ENCODE measurements around the gene ATAT1.
"Not testable (repeated sequence)": the region's sequence is repeated elsewhere in the genome, so short reads cannot be mapped to it uniquely, and the experiment has no call there.

The ATAT1 gene

DNA sequence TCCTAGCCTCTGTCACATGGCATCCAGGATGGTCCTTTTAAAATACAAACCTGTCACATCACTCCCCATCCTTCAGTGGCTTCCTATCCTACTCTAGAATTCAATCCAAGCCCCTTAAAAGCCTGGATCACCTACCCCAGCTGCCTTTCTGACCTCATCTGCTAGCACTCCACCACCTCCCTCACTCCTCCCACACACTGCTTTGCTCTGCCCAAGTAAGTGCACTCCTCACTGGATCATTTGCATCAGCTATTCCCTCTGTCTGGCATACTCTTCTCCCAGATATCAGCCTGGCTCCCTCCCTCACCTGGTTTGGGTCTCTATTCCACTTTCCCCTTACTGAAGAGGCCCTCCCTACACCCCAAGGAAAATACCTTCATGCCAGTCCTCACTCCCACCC lies 30.8 kb downstream of the ATAT1 start:
- Histone ChIP-seq H3K4me3 (ENCODE audit: low read depth, low read length) (no peak overlapping the region), H3K36me3 (replicated peaks) (peaks cover 94% of the 10 kb centered on the region), H3K27me3 (replicated peaks) (no peaks in the 10 kb centered on the region), H3K27ac (no peak overlapping the region)
- TF ChIP-seq, protein P1, sequence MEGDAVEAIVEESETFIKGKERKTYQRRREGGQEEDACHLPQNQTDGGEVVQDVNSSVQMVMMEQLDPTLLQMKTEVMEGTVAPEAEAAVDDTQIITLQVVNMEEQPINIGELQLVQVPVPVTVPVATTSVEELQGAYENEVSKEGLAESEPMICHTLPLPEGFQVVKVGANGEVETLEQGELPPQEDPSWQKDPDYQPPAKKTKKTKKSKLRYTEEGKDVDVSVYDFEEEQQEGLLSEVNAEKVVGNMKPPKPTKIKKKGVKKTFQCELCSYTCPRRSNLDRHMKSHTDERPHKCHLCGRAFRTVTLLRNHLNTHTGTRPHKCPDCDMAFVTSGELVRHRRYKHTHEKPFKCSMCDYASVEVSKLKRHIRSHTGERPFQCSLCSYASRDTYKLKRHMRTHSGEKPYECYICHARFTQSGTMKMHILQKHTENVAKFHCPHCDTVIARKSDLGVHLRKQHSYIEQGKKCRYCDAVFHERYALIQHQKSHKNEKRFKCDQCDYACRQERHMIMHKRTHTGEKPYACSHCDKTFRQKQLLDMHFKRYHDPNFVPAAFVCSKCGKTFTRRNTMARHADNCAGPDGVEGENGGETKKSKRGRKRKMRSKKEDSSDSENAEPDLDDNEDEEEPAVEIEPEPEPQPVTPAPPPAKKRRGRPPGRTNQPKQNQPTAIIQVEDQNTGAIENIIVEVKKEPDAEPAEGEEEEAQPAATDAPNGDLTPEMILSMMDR (IDR thresholded peaks at IDR 0.05; ENCODE audit: low read depth, low read length, missing control alignments), result no peak
- in situ Hi-C loops (cut with HindIII; ENCODE audit: low pct_ligation_motif_present, low sequenced_read_pairs), result no loop called here
- no peak for DNase-seq

DNA sequence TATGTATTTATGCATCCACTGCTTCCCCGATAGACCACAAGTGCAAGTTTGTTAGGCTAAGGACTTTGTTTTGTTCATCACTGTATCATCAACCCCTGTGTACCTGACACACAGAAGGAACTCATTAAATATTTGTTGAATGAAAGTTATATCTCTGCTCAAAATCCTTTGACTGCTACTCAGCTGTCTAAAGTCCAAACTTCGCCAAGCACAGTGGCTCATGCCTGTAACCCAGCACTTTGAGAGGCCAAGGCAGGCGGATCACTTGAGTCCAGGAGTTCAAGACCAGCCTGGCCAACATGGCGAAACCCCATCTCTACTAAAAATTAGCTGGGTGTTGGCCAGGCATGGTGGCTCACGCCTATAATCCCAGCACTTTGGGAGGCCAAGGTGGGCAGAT lies 31.2 kb downstream of the ATAT1 start:
- H3K36me3 ChIP-seq (replicated peaks), result peaks cover 94% of the 10 kb centered on the region
- H3K4me3 ChIP-seq (ENCODE audit: low read depth, low read length); in situ Hi-C loops (cut with HindIII; ENCODE audit: low pct_ligation_motif_present, low sequenced_read_pairs); H3K27ac ChIP-seq; H3K27me3 ChIP-seq (replicated peaks); DNase-seq: not testable (repeated sequence)

DNA sequence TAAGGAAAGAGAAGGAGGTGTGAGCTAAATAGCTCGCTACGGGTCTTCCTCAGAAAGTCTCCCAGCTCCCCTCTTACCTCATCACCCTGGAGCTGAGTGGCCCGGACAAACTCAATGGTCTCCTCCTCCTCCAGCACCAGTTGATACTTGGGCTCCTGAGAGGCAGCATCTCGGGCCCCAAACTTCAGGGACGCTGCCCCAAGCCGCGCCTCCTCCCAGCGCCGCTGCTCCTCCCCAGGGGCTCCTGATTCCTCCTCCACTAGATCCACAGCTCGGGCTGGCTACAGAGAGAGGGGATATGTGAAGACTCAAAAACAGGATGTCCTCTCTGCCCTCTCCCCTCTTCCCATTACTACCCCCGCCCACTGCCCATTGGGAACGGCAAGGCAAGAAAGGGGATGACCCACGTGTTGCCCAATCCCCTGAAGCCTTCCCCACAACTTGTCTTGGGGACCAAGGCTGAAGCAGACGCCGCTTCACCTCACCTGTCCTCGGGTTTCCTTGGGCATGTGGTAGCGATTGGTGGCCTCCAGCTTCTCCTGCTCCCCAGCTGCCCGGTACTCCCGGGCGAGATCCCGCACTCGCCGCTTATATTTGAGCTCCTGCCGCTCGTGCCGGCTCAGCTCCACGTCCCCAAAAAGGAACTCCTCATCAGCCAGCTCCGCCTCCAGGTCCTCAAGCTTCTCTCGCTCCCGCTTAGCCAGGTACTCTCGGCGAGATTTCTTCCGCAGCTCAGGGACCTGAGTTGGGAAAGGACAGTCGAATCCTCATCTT lies 38.5 kb downstream of the ATAT1 start:
- no peak for DNase-seq
- in situ Hi-C loops (cut with HindIII; ENCODE audit: low pct_ligation_motif_present, low sequenced_read_pairs), result no loop called here
- Histone ChIP-seq H3K4me3 (ENCODE audit: low read depth, low read length) (no peak overlapping the region), H3K27me3 (replicated peaks) (no peaks in the 10 kb centered on the region), H3K27ac (no peak overlapping the region), H3K36me3 (replicated peaks) (peaks cover 77% of the 10 kb centered on the region)
- TF ChIP-seq, protein P1 (IDR thresholded peaks at IDR 0.05; ENCODE audit: low read depth, low read length, missing control alignments), result no peak

DNA sequence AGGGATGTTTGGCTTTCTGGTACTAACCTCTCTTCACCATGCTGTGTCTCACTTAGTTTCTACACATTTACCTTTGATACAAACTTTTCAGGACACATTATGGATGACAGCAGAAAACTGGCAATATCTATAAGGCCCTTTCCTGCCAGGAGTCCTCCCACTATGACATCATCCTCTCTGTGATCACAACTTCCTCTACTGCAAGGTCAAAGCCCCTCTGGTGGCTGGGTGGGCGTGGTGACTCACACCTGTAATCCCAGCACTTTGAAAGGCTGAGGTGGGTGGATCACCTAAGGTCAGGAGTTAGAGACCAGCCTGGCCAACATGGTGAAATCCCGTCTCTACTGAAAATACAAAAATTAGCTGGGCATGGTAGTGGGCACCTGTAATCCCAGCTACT lies 39.6 kb downstream of the ATAT1 start:
- H3K27me3 ChIP-seq (replicated peaks); DNase-seq; H3K4me3 ChIP-seq (ENCODE audit: low read depth, low read length); H3K27ac ChIP-seq; in situ Hi-C loops (cut with HindIII; ENCODE audit: low pct_ligation_motif_present, low sequenced_read_pairs): not testable (repeated sequence)
- peaks cover 73% of the 10 kb centered on the region for H3K36me3 ChIP-seq (replicated peaks)

DNA sequence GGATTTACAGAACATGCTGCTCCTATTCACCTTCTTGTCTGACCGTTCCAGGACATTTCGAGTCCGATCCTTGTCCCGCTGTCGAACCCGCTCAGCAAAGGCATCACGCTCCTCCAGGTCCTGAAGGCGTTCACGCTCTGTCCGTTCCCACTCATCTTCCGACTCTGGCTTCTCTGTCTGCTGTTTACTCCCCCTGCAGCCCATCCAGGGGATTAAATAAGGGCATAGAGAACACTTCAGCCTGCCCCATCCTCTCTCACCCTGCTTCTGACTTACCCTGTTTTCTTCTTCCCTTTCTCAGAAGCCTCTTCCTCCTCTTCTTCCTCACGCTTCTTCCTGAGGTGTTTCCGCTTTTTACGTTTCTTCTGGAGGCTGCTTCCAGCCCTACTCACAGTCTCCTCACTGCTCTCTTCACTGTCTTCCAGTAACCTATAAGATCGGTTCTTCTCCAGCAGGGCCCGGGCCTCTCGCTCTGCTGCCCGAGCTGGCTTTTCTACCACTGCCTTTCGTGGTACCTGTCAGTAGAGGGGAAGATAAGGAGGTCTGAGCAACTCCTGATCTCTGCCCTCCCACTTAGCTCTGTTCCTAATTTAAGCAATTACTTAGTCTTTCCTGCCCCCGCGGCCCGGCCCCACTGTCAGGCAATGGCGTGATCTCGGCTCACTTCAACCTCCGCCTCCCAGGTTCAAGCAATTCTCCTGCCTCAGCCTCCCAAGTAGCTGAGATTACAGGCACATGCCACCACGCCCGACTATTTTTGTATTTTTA lies 44.3 kb downstream of the ATAT1 start:
- DNase-seq, result no peak
- TF ChIP-seq, protein P1 (IDR thresholded peaks at IDR 0.05; ENCODE audit: low read depth, low read length, missing control alignments), result peak; percentile 58
- in situ Hi-C loops (cut with HindIII; ENCODE audit: low pct_ligation_motif_present, low sequenced_read_pairs), result no loop called here
- H3K4me3 ChIP-seq (ENCODE audit: low read depth, low read length), result no peak overlapping the region
- H3K36me3 ChIP-seq (replicated peaks), result peaks cover 34% of the 10 kb centered on the region
- H3K27ac ChIP-seq, result no peak overlapping the region
- no peaks in the 10 kb centered on the region for H3K27me3 ChIP-seq (replicated peaks)

DNA sequence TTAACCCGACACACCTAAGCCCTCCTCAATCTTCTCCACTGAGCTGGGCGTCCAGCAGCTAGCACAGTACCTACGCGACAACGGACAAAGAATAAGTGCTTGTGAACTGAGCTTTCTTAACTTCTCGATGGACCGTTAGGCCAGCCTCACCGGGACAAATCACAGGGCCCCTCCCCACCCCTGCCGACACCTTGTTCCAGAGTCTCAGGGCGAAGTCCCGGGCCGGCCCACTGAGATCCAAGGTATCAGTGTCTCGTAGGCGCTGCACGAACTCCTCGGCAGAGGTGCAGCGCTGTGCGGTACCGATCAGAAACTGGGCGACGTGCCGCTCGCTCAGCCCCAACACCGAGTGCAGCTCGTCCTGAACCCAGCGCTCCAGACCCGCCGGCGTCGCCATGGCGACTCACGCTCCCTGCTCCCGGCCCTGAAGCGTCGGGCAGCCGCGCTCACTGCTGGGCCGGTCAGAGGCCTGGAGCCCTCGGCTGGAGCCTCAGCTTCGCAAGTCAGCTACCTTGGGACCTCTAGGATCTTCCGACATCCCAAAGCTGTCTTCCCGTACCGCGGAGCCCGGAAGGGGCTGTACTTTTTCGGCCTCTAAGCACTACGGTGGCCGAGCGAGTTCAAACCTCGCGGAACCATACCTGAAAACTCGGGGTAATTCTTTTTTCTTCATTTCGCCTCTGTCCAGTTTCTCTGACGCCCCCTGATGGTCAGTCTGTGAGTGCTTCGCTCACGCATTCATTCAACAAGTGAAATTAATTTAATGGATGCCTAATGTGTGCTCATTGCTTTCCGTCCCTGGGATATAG lies 46.0 kb downstream of the ATAT1 start, which contains the start of gene DHX16:
Gene DHX16, minus strand, starts transcription at position 562 of the 809 bp plus-strand sequence. Its CDS starts 165 bp downstream, at position 397.
- in situ Hi-C loops (cut with HindIII; ENCODE audit: low pct_ligation_motif_present, low sequenced_read_pairs), result no loop called here
- H3K36me3 ChIP-seq (replicated peaks), result peaks cover 43% of the 10 kb centered on the region
- TF ChIP-seq, protein P1 (IDR thresholded peaks at IDR 0.05; ENCODE audit: low read depth, low read length, missing control alignments), result peak; percentile 91
- no peaks in the 10 kb centered on the region for H3K27me3 ChIP-seq (replicated peaks)
- peak within 1 kb of the TSS; percentile 26 for H3K27ac ChIP-seq
- peak within 1 kb of the TSS; percentile 92 for H3K4me3 ChIP-seq (ENCODE audit: low read depth, low read length)
- DNase-seq, result peak; percentile 98
